ENCODE measurements around the gene EPB41L4B. TPM values are rescaled to one million over a fixed set of nuclear protein-coding genes. Genes with fewer than 3 reads are reported as not detected.

Gene EPB41L4B
- total RNA-seq, 1 experiment from 2014 or later: 4.6 TPM

GRCh38 chr9:109198736-109199382 lies 122.0 kb downstream of the EPB41L4B start:
- CTCF ChIA-PET: interaction anchor here (0.7 kb wide), 3 partner anchors 22 to 771 kb away, joined by 3 to 5 read pairs (median 4); no protein-coding TSS in a partner anchor
- intact Hi-C loops (cut with micrococcal nuclease; ENCODE audit: unreplicated experiment): no loop called here
- H3K27ac Mint-ChIP-seq (ENCODE audit: unreplicated experiment): no peak overlapping the region

GRCh38 chr9:109193974-109194556 lies 126.8 kb downstream of the EPB41L4B start:
- Mint-ChIP-seq H3K4me3 (ENCODE audit: low read depth, unreplicated experiment) (no peak overlapping the region), H3K36me3 (ENCODE audit: insufficient read depth, unreplicated experiment) (no peaks in the 10 kb centered on the region), H3K27me3 (ENCODE audit: unreplicated experiment) (no peaks in the 10 kb centered on the region), H3K27ac (ENCODE audit: unreplicated experiment) (no peak overlapping the region), H3K4me1 (ENCODE audit: low read depth, unreplicated experiment) (no peaks in the 10 kb centered on the region), H3K9me3 (ENCODE audit: low read depth, unreplicated experiment) (no peaks in the 10 kb centered on the region)
- BruUV-seq (replicated peaks): no TSS peak
- TF ChIP-seq, protein P1, sequence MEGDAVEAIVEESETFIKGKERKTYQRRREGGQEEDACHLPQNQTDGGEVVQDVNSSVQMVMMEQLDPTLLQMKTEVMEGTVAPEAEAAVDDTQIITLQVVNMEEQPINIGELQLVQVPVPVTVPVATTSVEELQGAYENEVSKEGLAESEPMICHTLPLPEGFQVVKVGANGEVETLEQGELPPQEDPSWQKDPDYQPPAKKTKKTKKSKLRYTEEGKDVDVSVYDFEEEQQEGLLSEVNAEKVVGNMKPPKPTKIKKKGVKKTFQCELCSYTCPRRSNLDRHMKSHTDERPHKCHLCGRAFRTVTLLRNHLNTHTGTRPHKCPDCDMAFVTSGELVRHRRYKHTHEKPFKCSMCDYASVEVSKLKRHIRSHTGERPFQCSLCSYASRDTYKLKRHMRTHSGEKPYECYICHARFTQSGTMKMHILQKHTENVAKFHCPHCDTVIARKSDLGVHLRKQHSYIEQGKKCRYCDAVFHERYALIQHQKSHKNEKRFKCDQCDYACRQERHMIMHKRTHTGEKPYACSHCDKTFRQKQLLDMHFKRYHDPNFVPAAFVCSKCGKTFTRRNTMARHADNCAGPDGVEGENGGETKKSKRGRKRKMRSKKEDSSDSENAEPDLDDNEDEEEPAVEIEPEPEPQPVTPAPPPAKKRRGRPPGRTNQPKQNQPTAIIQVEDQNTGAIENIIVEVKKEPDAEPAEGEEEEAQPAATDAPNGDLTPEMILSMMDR (IDR thresholded peaks at IDR 0.05; ENCODE audit: unreplicated experiment): no peak
- CTCF ChIA-PET: no interaction called here
- intact Hi-C loops (cut with micrococcal nuclease; ENCODE audit: unreplicated experiment): loop anchor here (5.0 kb wide), 1 partner anchor 153 kb away; no protein-coding TSS in a partner anchor
- DNase-seq: no peak

More at GRCh38 chr9:109198736-109199382, 122.0 kb downstream of the EPB41L4B start:
- no peaks in the 10 kb centered on the region for H3K4me1 Mint-ChIP-seq (ENCODE audit: low read depth, unreplicated experiment)
- TF ChIP-seq, protein P1 (IDR thresholded peaks at IDR 0.05; ENCODE audit: unreplicated experiment): no peak
- no peak for DNase-seq
- H3K9me3 Mint-ChIP-seq (ENCODE audit: low read depth, unreplicated experiment): no peaks in the 10 kb centered on the region
- BruUV-seq (replicated peaks): no TSS peak
- no peak overlapping the region for H3K4me3 Mint-ChIP-seq (ENCODE audit: low read depth, unreplicated experiment)
- no peaks in the 10 kb centered on the region for H3K36me3 Mint-ChIP-seq (ENCODE audit: insufficient read depth, unreplicated experiment)
- peaks cover 14% of the 10 kb centered on the region for H3K27me3 Mint-ChIP-seq (ENCODE audit: unreplicated experiment)

DNA sequence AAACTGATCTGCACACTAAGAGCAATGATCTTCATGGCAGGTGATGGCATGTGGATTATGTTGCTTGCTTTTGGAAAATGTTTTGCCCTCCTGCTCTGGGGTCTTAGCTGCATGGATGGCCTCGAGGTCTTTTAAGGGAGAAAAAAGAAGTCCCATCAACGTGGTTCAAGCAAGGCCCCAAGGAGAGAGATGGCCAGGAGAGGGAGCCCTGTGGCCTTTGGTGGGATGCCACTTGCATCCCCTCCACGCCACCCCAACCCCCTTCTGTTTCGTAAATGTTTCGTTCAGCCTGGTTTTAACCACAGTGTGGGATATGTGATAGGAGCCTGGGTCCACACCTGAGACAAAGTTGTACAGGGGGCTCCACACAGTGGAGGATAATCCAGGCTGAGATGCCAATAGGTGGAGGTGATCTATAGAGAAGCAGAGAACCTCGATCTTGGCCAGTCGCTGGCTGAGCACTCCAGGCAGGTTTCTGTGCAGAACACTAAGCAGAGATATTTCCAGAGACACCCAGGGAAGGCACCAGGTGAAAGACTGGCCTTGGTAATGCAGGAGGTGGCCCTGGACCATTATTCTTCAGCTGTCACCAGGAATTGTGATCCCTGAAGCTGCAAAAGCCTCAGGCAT lies 128.0 kb downstream of the EPB41L4B start:
- BruUV-seq (replicated peaks): no TSS peak
- H3K27me3 Mint-ChIP-seq (ENCODE audit: unreplicated experiment): no peaks in the 10 kb centered on the region
- CTCF ChIA-PET: no interaction called here
- no peaks in the 10 kb centered on the region for H3K36me3 Mint-ChIP-seq (ENCODE audit: insufficient read depth, unreplicated experiment)
- H3K9me3 Mint-ChIP-seq (ENCODE audit: low read depth, unreplicated experiment): no peaks in the 10 kb centered on the region
- H3K4me3 Mint-ChIP-seq (ENCODE audit: low read depth, unreplicated experiment): no peak overlapping the region
- DNase-seq: peak; percentile 28
- intact Hi-C loops (cut with micrococcal nuclease; ENCODE audit: unreplicated experiment): loop anchor here (5.0 kb wide), 1 partner anchor 154 kb away; no protein-coding TSS in a partner anchor
- no peak overlapping the region for H3K27ac Mint-ChIP-seq (ENCODE audit: unreplicated experiment)
- TF ChIP-seq, protein P1 (IDR thresholded peaks at IDR 0.05; ENCODE audit: unreplicated experiment): peak; percentile 34
- H3K4me1 Mint-ChIP-seq (ENCODE audit: low read depth, unreplicated experiment): no peaks in the 10 kb centered on the region

- H3K4me1 Mint-ChIP-seq (ENCODE audit: low read depth, unreplicated experiment): no peaks in the 10 kb centered on the region
- no peaks in the 10 kb centered on the region for H3K27me3 Mint-ChIP-seq (ENCODE audit: unreplicated experiment)
- no peaks in the 10 kb centered on the region for H3K9me3 Mint-ChIP-seq (ENCODE audit: low read depth, unreplicated experiment)
- intact Hi-C loops (cut with micrococcal nuclease; ENCODE audit: unreplicated experiment): loop anchor here (5.0 kb wide), 1 partner anchor 156 kb away; no protein-coding TSS in a partner anchor
- CTCF ChIA-PET: no interaction called here
- no peak overlapping the region for H3K4me3 Mint-ChIP-seq (ENCODE audit: low read depth, unreplicated experiment)
- DNase-seq: no peak
- H3K27ac Mint-ChIP-seq (ENCODE audit: unreplicated experiment): no peak overlapping the region
- TF ChIP-seq, protein P1 (IDR thresholded peaks at IDR 0.05; ENCODE audit: unreplicated experiment): no peak
- no peaks in the 10 kb centered on the region for H3K36me3 Mint-ChIP-seq (ENCODE audit: insufficient read depth, unreplicated experiment)
- BruUV-seq (replicated peaks): no TSS peak
These were observed 129.1 kb downstream of the EPB41L4B start for GRCh38 chr9:109191746-109192145.
